ENCODE data around the gene NT5M.

NT5M gene

DNA sequence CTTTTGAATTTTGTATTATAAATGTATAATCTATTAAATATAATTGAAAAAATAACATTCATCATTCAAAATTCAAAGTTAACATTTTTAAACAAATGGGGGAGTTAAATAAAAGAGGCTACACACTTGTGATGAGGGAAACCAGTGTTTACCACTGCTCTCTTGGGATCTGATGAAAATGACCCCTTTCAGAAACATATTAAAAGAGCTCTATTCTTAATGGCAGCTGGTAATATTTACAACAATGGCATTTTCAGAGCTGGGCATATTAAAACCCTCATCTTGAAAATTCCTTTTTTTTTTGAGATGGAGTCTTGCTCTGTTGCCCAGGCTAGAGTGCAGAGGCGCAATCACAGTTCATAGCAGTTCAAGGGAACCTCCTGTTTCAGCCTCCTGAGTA, 46.9 kb upstream of the NT5M start:
- no peak overlapping the region for H3K4me3 ChIP-seq (ENCODE audit: low read length)
- peaks cover 85% of the 10 kb centered on the region for H3K36me3 ChIP-seq (ENCODE audit: control insufficient read depth, low read length)
- no peak overlapping the region for H3K27ac ChIP-seq (ENCODE audit: low read depth, low read length)

DNA sequence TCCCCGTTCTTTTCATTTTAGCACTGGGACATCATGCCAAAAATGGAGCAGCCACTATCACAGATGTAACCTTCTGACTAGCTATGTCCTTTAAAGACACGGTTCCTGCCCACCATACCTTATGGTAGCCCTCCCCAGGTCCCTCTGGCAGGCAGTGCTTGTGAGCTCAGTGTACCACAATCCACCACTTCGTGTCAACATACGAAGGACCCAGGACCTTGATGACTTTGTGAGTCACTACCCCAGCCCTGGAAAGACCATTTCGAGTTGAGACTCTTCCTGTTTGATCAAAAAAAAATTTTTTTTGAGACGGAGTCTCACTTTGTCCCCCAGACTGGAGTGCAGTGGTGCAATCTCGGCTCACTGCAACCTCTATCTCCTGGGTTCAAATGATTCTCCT, 45.2 kb upstream of the NT5M start:
- H3K79me2 ChIP-seq (ENCODE audit: control insufficient read depth, low read length) = no peaks in the 10 kb centered on the region
- no peaks in the 10 kb centered on the region for H3K4me1 ChIP-seq (ENCODE audit: control insufficient read depth, low read length)
- no peak overlapping the region for H3K27ac ChIP-seq (ENCODE audit: low read depth, low read length)
- H3K36me3 ChIP-seq (ENCODE audit: control insufficient read depth, low read length) = peaks cover 77% of the 10 kb centered on the region
- H4K20me1 ChIP-seq (ENCODE audit: control insufficient read depth, insufficient read depth, low read depth, low read length) = no peaks in the 10 kb centered on the region
- no peaks in the 10 kb centered on the region for H3K9me2 ChIP-seq (replicated peaks; ENCODE audit: control insufficient read depth, low read length)
- H3K9me3 ChIP-seq (ENCODE audit: control insufficient read depth, insufficient read depth, low read length) = no peaks in the 10 kb centered on the region
- H3K4me3 ChIP-seq (ENCODE audit: low read length) = no peak overlapping the region
- no peaks in the 10 kb centered on the region for H3K27me3 ChIP-seq (ENCODE audit: control insufficient read depth, low read length)
- no peak overlapping the region for H3K4me2 ChIP-seq (ENCODE audit: low read length)
- TF ChIP-seq CTCF (IDR thresholded peaks at IDR 0.05; ENCODE audit: low read depth, low read length, poor library complexity, severe bottlenecking) = no peak
- no peak for TF ChIP-seq EZH2phosphoT487 (IDR thresholded peaks at IDR 0.05; ENCODE audit: borderline replicate concordance, low read length)
- no peaks in the 10 kb centered on the region for H3F3A ChIP-seq (ENCODE audit: control insufficient read depth, insufficient read depth)

More for the DNA sequence above, 46.9 kb upstream of the NT5M start:
- no peaks in the 10 kb centered on the region for H3K9me3 ChIP-seq (ENCODE audit: control insufficient read depth, insufficient read depth, low read length)
- no peaks in the 10 kb centered on the region for H3K4me1 ChIP-seq (ENCODE audit: control insufficient read depth, low read length)
- H3K4me2 ChIP-seq (ENCODE audit: low read length) = no peak overlapping the region
- no peaks in the 10 kb centered on the region for H3K79me2 ChIP-seq (ENCODE audit: control insufficient read depth, low read length)
- H3K27me3 ChIP-seq (ENCODE audit: control insufficient read depth, low read length) = no peaks in the 10 kb centered on the region
- H3F3A ChIP-seq (ENCODE audit: control insufficient read depth, insufficient read depth) = no peaks in the 10 kb centered on the region
- no peaks in the 10 kb centered on the region for H4K20me1 ChIP-seq (ENCODE audit: control insufficient read depth, insufficient read depth, low read depth, low read length)
- no peaks in the 10 kb centered on the region for H3K9me2 ChIP-seq (replicated peaks; ENCODE audit: control insufficient read depth, low read length)
- TF ChIP-seq EZH2phosphoT487 (IDR thresholded peaks at IDR 0.05; ENCODE audit: borderline replicate concordance, low read length) (no peak), CTCF (IDR thresholded peaks at IDR 0.05; ENCODE audit: low read depth, low read length, poor library complexity, severe bottlenecking) (no peak)

DNA sequence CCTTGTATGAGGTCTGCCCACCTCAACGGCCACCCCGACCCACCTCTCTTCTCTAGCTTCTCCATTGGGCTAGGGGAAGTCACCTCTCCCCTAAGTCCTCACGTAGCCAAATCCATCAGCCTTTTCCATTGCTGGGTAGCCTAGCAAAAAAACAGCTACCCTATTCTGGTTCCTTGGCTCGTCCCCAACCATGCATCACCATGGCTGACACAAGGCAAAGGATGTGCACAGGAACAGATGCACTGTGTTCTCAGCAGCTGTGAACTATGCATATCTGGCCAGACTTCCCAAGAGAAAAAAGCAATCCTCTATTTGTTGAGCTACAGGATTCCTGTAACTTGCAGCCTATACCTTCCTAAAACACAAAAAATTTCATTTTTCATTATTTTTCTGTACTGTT, 44.2 kb upstream of the NT5M start:
- no peaks in the 10 kb centered on the region for H3K79me2 ChIP-seq (ENCODE audit: control insufficient read depth, low read length)
- H3K27ac ChIP-seq (ENCODE audit: low read depth, low read length) = no peak overlapping the region
- peaks cover 72% of the 10 kb centered on the region for H3K36me3 ChIP-seq (ENCODE audit: control insufficient read depth, low read length)
- H3K4me1 ChIP-seq (ENCODE audit: control insufficient read depth, low read length) = no peaks in the 10 kb centered on the region
- no peaks in the 10 kb centered on the region for H4K20me1 ChIP-seq (ENCODE audit: control insufficient read depth, insufficient read depth, low read depth, low read length)
- H3K27me3 ChIP-seq (ENCODE audit: control insufficient read depth, low read length) = no peaks in the 10 kb centered on the region
- H3F3A ChIP-seq (ENCODE audit: control insufficient read depth, insufficient read depth) = no peaks in the 10 kb centered on the region
- no peaks in the 10 kb centered on the region for H3K9me2 ChIP-seq (replicated peaks; ENCODE audit: control insufficient read depth, low read length)
- H3K4me3 ChIP-seq (ENCODE audit: low read length) = no peak overlapping the region
- H3K9me3 ChIP-seq (ENCODE audit: control insufficient read depth, insufficient read depth, low read length) = no peaks in the 10 kb centered on the region
- TF ChIP-seq CTCF (IDR thresholded peaks at IDR 0.05; ENCODE audit: low read depth, low read length, poor library complexity, severe bottlenecking) (no peak), EZH2phosphoT487 (IDR thresholded peaks at IDR 0.05; ENCODE audit: borderline replicate concordance, low read length) (no peak)
- no peak overlapping the region for H3K4me2 ChIP-seq (ENCODE audit: low read length)

- Histone ChIP-seq H3K27ac (ENCODE audit: low read depth, low read length) (no peak overlapping the region), H3K9me3 (ENCODE audit: control insufficient read depth, insufficient read depth, low read length) (no peaks in the 10 kb centered on the region), H3K4me2 (ENCODE audit: low read length) (no peak overlapping the region), H3K36me3 (ENCODE audit: control insufficient read depth, low read length) (peaks cover 76% of the 10 kb centered on the region), H3F3A (ENCODE audit: control insufficient read depth, insufficient read depth) (no peaks in the 10 kb centered on the region), H3K79me2 (ENCODE audit: control insufficient read depth, low read length) (no peaks in the 10 kb centered on the region), H3K4me1 (ENCODE audit: control insufficient read depth, low read length) (no peaks in the 10 kb centered on the region), H4K20me1 (ENCODE audit: control insufficient read depth, insufficient read depth, low read depth, low read length) (no peaks in the 10 kb centered on the region), H3K4me3 (ENCODE audit: low read length) (no peak overlapping the region), H3K9me2 (replicated peaks; ENCODE audit: control insufficient read depth, low read length) (no peaks in the 10 kb centered on the region), H3K27me3 (ENCODE audit: control insufficient read depth, low read length) (no peaks in the 10 kb centered on the region)
- no peak for TF ChIP-seq EZH2phosphoT487 (IDR thresholded peaks at IDR 0.05; ENCODE audit: borderline replicate concordance, low read length)
- no peak for TF ChIP-seq CTCF (IDR thresholded peaks at IDR 0.05; ENCODE audit: low read depth, low read length, poor library complexity, severe bottlenecking)
Measured at GRCh38 chr17:17264430-17264829, 38.7 kb upstream of the NT5M start.

All from DOHH2 (cell line).